ENCODE data around the gene SELENOW. TPM values are rescaled to one million over a fixed set of nuclear protein-coding genes. Genes with fewer than 3 reads are reported as not detected.

The SELENOW gene
- total and polyA plus RNA-seq, 2 of the 8 experiments (the other 6 are each of a cell fraction or from before 2014, with no cell fraction given): 371 to 588 TPM

DNA sequence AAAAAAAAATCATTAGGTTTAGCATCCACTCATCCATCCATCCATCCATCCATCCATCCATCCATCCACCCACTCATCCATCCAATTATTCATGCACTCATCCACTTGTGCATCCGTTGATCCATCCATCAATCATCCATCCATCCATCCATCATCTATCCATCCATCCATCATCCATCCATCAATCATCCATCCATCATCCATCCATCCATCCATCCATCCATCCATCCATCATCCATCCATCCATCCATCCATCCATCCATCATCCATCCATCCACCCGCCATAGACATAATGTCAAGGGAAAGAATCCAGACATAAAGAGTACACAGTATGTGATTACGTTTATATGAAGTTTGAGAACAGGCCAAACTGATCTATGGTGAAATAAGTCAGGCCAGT lies 9.0 kb upstream of the SELENOW start:
- H2BK120ac ChIP-seq (replicated peaks; ENCODE audit: low read depth, low read length): no peak overlapping the region
- H3K9me3 ChIP-seq (ENCODE audit: insufficient read depth in 2 of 2, low read depth in 1 of 2, low read length in 1 of 2): no peaks in the 10 kb centered on the region
- no peak for FAIRE-seq
- H3K23me2 ChIP-seq (ENCODE audit: low read depth, low read length): peaks cover 9% of the 10 kb centered on the region; the same call in 1 of the 2 replicates
- H3K9ac ChIP-seq (replicated peaks in 1 of 4; ENCODE audit: extremely low read depth in 1 of 4, low read depth in 3 of 4, low read length in 3 of 4): no peak overlapping the region
- H3K4me3 ChIP-seq (ENCODE audit: extremely low read depth in 1 of 4, insufficient read depth in 2 of 4, low read depth in 3 of 4, low read length in 4 of 4): no peak overlapping the region
- ChIA-PET POLR2A (ENCODE audit: partially characterized antibody) (interaction anchor here (0.6 to 7.2 kb wide), 3 partner anchors 18 to 25 kb away, joined by 3 to 46 read pairs (median 7); no protein-coding TSS in a partner anchor), CTCF (ENCODE audit: partially characterized antibody) (interaction anchor here (6.3 kb wide), 1 partner anchor 20 kb away, joined by 150 read pairs; no protein-coding TSS in a partner anchor)
- H2BK12ac ChIP-seq (ENCODE audit: low read depth, low read length): no peak overlapping the region
- H4K91ac ChIP-seq (replicated peaks; ENCODE audit: insufficient read length, low read length): no peak overlapping the region
- no peak overlapping the region for H2BK15ac ChIP-seq (ENCODE audit: low read length)
- no peak overlapping the region for H3K56ac ChIP-seq (replicated peaks; ENCODE audit: insufficient read length, low read depth, low read length)
- no peak overlapping the region for H3K23ac ChIP-seq (ENCODE audit: insufficient read length)
- H3K27me3 ChIP-seq (replicated peaks in 1 of 4; ENCODE audit: control insufficient read depth in 3 of 4, extremely low read depth in 1 of 4, insufficient read depth in 3 of 4, low read length in 3 of 4): no peaks in the 10 kb centered on the region
- no peaks in the 10 kb centered on the region for H3K79me2 ChIP-seq (ENCODE audit: control insufficient read depth in 1 of 2, insufficient read depth in 2 of 2, low read length in 2 of 2)
- DNase-seq (ENCODE audit: low read depth in 1 of 2, low spot score in 2 of 2): no peak
- no peak overlapping the region for H3K27ac ChIP-seq (ENCODE audit: low read depth, low read length)
- H3K79me1 ChIP-seq (ENCODE audit: low read depth, low read length): no peaks in the 10 kb centered on the region
- no peak overlapping the region for H3K4ac ChIP-seq (replicated peaks; ENCODE audit: insufficient read length, low read depth, low read length)
- H3K36me3 ChIP-seq (ENCODE audit: control insufficient read depth in 2 of 4, insufficient read depth in 4 of 4, low read length in 3 of 4): no peaks in the 10 kb centered on the region
- no peak overlapping the region for H3K14ac ChIP-seq (ENCODE audit: insufficient read length)
- TF ChIP-seq RXRA (IDR thresholded peaks at IDR 0.05; ENCODE audit: insufficient read depth, low read depth, low read length) (no peak), BACH1 (IDR thresholded peaks at IDR 0.05; ENCODE audit: low read length) (no peak), CREB1 (IDR thresholded peaks at IDR 0.05) (no peak), TAF1 (IDR thresholded peaks at IDR 0.05; ENCODE audit: low read depth, low read length) (no peak), JUN (IDR thresholded peaks at IDR 0.05; ENCODE audit: low read depth, low read length) (no peak), RNF2 (IDR thresholded peaks at IDR 0.05; ENCODE audit: borderline replicate concordance, low read depth, low read length, missing control alignments, poor library complexity, severe bottlenecking) (no peak), SIX5 (IDR thresholded peaks at IDR 0.05; ENCODE audit: low read depth, low read length) (no peak), ASH2L (IDR thresholded peaks at IDR 0.05; ENCODE audit: low read length) (no peak), YY1 (IDR thresholded peaks at IDR 0.05; ENCODE audit: low read depth, low read length) (no peak)
- TF ChIP-seq, protein P1, sequence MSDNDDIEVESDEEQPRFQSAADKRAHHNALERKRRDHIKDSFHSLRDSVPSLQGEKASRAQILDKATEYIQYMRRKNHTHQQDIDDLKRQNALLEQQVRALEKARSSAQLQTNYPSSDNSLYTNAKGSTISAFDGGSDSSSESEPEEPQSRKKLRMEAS (IDR thresholded peaks at IDR 0.05): no peak
- TF ChIP-seq, protein P2, sequence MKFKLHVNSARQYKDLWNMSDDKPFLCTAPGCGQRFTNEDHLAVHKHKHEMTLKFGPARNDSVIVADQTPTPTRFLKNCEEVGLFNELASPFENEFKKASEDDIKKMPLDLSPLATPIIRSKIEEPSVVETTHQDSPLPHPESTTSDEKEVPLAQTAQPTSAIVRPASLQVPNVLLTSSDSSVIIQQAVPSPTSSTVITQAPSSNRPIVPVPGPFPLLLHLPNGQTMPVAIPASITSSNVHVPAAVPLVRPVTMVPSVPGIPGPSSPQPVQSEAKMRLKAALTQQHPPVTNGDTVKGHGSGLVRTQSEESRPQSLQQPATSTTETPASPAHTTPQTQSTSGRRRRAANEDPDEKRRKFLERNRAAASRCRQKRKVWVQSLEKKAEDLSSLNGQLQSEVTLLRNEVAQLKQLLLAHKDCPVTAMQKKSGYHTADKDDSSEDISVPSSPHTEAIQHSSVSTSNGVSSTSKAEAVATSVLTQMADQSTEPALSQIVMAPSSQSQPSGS (IDR thresholded peaks at IDR 0.05; ENCODE audit: low read length): no peak
- 85% methylated on average over 3 of the region's 3 CpGs; no CpG with 5 or more reads in 1 of the 2 experiments for WGBS, 2 experiments (ENCODE audit: extremely low coverage in 1 of 2, insufficient coverage in 1 of 2, insufficient read length in 1 of 2, insufficient replicate concordance in 2 of 2, low coverage in 1 of 2, low lambda C conversion rate in 2 of 2, missing lambda C conversion rate in 1 of 2)
- H2AFZ ChIP-seq (ENCODE audit: low read length): no peak overlapping the region
- H3K4me2 ChIP-seq (ENCODE audit: insufficient read depth in 1 of 2, low read depth in 2 of 2, low read length in 2 of 2): no peak overlapping the region; a peak in 1 of 4 replicates
- H3K18ac ChIP-seq (ENCODE audit: extremely low read depth, low read length): no peak overlapping the region
- H2BK5ac ChIP-seq (ENCODE audit: low read depth, low read length): no peak overlapping the region
- H4K20me1 ChIP-seq (replicated peaks in 1 of 2; ENCODE audit: control insufficient read depth in 1 of 2, insufficient read depth in 2 of 2, low read length in 2 of 2): no peaks in the 10 kb centered on the region
- H4K5ac ChIP-seq (ENCODE audit: insufficient read length, low read depth, low read length): no peak overlapping the region
- no peak overlapping the region; the same call in 1 of the 2 replicates for H4K8ac ChIP-seq (ENCODE audit: extremely low read depth, insufficient read depth, low read length)
- peaks cover 0 to 9% (median 6%) of the 10 kb centered on the region in 4 experiments; a peak in 5 of 7 replicates for H3K4me1 ChIP-seq (replicated peaks in 1 of 4; ENCODE audit: control insufficient read depth in 3 of 4, insufficient read depth in 4 of 4, low read length in 3 of 4)
- 0 out of 2 replicates have a peak overlapping the region, but pooled peaks have one; percentile 39 for H2AK5ac ChIP-seq (ENCODE audit: low read depth, low read length)
- no peak overlapping the region for H2BK20ac ChIP-seq (ENCODE audit: low read length)

Data from H1 (cell line).